ENCODE data around the gene ZDHHC8.
A peak's percentile ranks its signal among the peaks of the same experiment; 100 is the strongest.

The ZDHHC8 gene

DNA sequence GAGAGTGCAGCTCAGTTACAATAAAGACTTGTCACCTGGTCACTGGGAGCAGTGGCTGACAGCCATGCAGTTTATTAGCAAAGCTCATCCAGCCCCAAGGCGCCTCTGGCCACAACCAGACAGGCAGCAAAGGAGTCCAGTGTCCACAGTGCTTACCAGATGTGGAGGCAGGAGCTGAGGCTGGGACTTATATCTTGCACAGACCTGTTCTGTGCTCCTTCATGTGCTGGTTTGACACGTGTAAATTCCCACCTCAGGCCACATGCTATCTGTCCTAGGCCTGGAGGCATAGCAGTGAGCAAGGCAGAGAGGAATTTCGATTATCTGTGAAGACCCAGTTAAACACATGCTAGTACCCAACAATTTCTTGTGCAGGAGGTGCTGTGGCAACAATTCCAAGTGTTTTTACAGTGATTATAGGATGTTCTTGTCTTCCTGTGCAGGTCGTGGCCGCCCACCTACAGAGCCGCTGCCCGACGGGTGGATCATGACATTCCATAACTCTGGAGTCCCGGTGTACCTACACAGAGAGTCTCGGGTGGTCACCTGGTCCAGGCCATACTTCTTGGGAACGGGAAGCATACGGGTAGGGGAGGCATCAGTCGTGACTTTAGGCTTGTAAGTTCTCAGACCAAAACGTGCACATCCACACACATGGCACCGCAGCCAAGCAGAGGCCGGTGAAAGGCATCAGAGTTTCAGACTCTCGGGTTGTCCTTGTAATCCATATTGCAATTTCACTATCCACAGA, 42.2 kb upstream of the ZDHHC8 start:
- H3K36me3 ChIP-seq, result peaks cover 81 to 89% (median 89%) of the 10 kb centered on the region in 3 donors
- intact Hi-C loops (cut with DNase I; ENCODE audit: low total_unique reads), result loop anchor here (2.0 kb wide), 1 partner anchor 19 kb away; no protein-coding TSS in a partner anchor
- no peak overlapping the region for H3K27ac ChIP-seq
- H3K9me3 ChIP-seq, result no peaks in the 10 kb centered on the region
- peaks cover 0 to 13% (median 8%) of the 10 kb centered on the region in 4 donors for H3K4me1 ChIP-seq
- peak in 1 of 2 donors; percentile 59 for DNase-seq
- no peak overlapping the region for H3K4me3 ChIP-seq
- TF ChIP-seq, protein P1, sequence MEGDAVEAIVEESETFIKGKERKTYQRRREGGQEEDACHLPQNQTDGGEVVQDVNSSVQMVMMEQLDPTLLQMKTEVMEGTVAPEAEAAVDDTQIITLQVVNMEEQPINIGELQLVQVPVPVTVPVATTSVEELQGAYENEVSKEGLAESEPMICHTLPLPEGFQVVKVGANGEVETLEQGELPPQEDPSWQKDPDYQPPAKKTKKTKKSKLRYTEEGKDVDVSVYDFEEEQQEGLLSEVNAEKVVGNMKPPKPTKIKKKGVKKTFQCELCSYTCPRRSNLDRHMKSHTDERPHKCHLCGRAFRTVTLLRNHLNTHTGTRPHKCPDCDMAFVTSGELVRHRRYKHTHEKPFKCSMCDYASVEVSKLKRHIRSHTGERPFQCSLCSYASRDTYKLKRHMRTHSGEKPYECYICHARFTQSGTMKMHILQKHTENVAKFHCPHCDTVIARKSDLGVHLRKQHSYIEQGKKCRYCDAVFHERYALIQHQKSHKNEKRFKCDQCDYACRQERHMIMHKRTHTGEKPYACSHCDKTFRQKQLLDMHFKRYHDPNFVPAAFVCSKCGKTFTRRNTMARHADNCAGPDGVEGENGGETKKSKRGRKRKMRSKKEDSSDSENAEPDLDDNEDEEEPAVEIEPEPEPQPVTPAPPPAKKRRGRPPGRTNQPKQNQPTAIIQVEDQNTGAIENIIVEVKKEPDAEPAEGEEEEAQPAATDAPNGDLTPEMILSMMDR (IDR thresholded peaks at IDR 0.05), result no peak
- H3K27me3 ChIP-seq, result no peaks in the 10 kb centered on the region

- Histone ChIP-seq H3K4me3 (no peak overlapping the region), H3K4me1 (peaks cover 0 to 6% (median 1%) of the 10 kb centered on the region in 4 donors), H3K36me3 (peaks cover 87 to 97% (median 96%) of the 10 kb centered on the region in 3 donors), H3K27ac (no peak overlapping the region), H3K27me3 (no peaks in the 10 kb centered on the region), H3K9me3 (no peaks in the 10 kb centered on the region)
- TF ChIP-seq, protein P1 (IDR thresholded peaks at IDR 0.05), result no peak
- peak in 1 of 2 donors; percentile 53 for DNase-seq
- intact Hi-C loops (cut with DNase I; ENCODE audit: low total_unique reads), result loop anchor here (2.0 kb wide), 1 partner anchor 19 kb away; no protein-coding TSS in a partner anchor
Measured at GRCh38 chr22:20089977-20090729, 41.5 kb upstream of the ZDHHC8 start.

- H3K36me3 ChIP-seq, result peaks cover 91 to 100% (median 100%) of the 10 kb centered on the region in 3 donors
Measured at GRCh38 chr22:20090730-20091240, 40.8 kb upstream of the ZDHHC8 start.

DNA sequence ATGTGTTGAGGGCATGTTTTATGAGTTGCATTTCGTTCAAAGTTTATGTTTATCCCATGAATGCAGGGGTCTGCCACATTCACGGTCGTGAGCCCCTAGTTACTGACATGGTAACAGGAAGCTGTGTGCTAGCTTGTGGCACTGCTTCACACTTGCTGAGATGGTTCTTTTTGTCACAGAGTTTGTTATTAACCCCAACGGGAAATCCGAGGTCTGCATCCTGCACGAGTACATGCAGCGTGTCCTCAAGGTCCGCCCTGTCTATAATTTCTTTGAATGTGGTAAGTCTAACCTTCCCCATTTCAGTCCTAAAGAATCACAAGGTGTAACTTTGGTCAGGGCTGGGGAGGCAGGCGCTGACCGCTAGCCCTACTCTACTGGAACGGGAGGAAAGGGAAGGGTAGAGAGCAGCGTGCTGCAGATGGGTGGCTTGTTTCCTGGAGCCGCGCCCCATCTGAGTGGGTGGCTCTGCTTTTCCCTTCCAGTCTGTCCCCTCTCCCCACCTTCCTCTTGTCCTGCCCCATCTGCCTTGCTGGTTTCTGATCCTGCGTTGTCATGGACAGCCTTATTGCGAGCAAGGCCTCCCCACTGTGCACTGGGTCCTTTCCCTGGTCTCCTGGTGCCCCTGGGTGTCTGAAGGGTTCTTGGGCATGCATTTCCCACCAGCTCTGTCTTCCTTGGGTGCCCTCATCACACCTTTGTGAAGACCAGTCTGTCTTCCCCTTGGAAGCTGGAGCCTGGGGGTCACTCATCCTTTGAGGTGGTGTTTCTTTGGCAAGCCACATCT, 39.7 kb upstream of the ZDHHC8 start:
- DNase-seq, result peak in 1 of 2 donors; percentile 21

More at GRCh38 chr22:20090730-20091240, 40.8 kb upstream of the ZDHHC8 start:
- Histone ChIP-seq H3K4me3 (no peak overlapping the region), H3K27ac (no peak overlapping the region), H3K27me3 (no peaks in the 10 kb centered on the region), H3K4me1 (peaks cover 0 to 5% (median 0%) of the 10 kb centered on the region in 4 donors), H3K9me3 (no peaks in the 10 kb centered on the region)
- intact Hi-C loops (cut with DNase I; ENCODE audit: low total_unique reads), result no loop called here
- TF ChIP-seq, protein P1 (IDR thresholded peaks at IDR 0.05), result no peak
- peak in 1 of 2 donors; percentile 42 for DNase-seq

More for the DNA sequence above, 39.7 kb upstream of the ZDHHC8 start:
- peaks cover 0 to 6% (median 3%) of the 10 kb centered on the region in 3 donors for H3K9me3 ChIP-seq
- H3K36me3 ChIP-seq, result peaks cover 91 to 100% (median 100%) of the 10 kb centered on the region in 3 donors
- TF ChIP-seq, protein P1 (IDR thresholded peaks at IDR 0.05), result no peak
- no peaks in the 10 kb centered on the region for H3K27me3 ChIP-seq
- intact Hi-C loops (cut with DNase I; ENCODE audit: low total_unique reads), result no loop called here
- peaks cover 0 to 5% (median 0%) of the 10 kb centered on the region in 4 donors for H3K4me1 ChIP-seq
- H3K4me3 ChIP-seq, result no peak overlapping the region
- H3K27ac ChIP-seq, result no peak overlapping the region
